ENCODE results near the gene MAPRE2. TPM values are rescaled to one million over a fixed set of nuclear protein-coding genes. Genes with fewer than 3 reads are reported as not detected.

MAPRE2 gene
- total RNA-seq, 1 donor from 2014 or later = 53.8 TPM

- no peak overlapping the region for H3K27ac Mint-ChIP-seq
- ATAC-seq (ENCODE audit: low read depth) = no peak
- CTCF ChIA-PET = no interaction called here
These were observed 69.6 kb downstream of the MAPRE2 start for GRCh38 chr18:35110554-35111485.

GRCh38 chr18:35112696-35113095 lies 71.5 kb downstream of the MAPRE2 start:
- H3K9me3 Mint-ChIP-seq = peaks cover 7% of the 10 kb centered on the region
- DNase-seq = no peak
- no peak for TF ChIP-seq CTCF (IDR thresholded peaks at IDR 0.05)
- ChIA-PET CTCF (no interaction called here), POLR2A (no interaction called here)
- H3K36me3 Mint-ChIP-seq (ENCODE audit: low read depth) = peaks cover 54% of the 10 kb centered on the region
- no peak overlapping the region for H3K4me3 Mint-ChIP-seq
- peaks cover 62% of the 10 kb centered on the region for H3K4me1 Mint-ChIP-seq
- no peak for ATAC-seq (ENCODE audit: low read depth)
- no peak overlapping the region for H3K27ac Mint-ChIP-seq
- H3K27me3 Mint-ChIP-seq = no peaks in the 10 kb centered on the region
- intact Hi-C loops (cut with micrococcal nuclease) = no loop called here

More at GRCh38 chr18:35110554-35111485, 69.6 kb downstream of the MAPRE2 start:
- intact Hi-C loops (cut with micrococcal nuclease) = no loop called here
- DNase-seq = no peak
- POLR2A ChIA-PET = interaction anchor here (0.6 kb wide), 2 partner anchors 39 to 955 kb away, joined by 6 to 12 read pairs; no protein-coding TSS in a partner anchor
- no peaks in the 10 kb centered on the region for H3K27me3 Mint-ChIP-seq
- H3K9me3 Mint-ChIP-seq = peaks cover 7% of the 10 kb centered on the region
- no peak overlapping the region for H3K4me3 Mint-ChIP-seq
- peaks cover 59% of the 10 kb centered on the region for H3K4me1 Mint-ChIP-seq
- peaks cover 60% of the 10 kb centered on the region for H3K36me3 Mint-ChIP-seq (ENCODE audit: low read depth)
- no peak for TF ChIP-seq CTCF (IDR thresholded peaks at IDR 0.05)

GRCh38 chr18:35114305-35114704 lies 73.1 kb downstream of the MAPRE2 start:
- TF ChIP-seq CTCF (IDR thresholded peaks at IDR 0.05) = no peak
- H3K27ac Mint-ChIP-seq = no peak overlapping the region
- intact Hi-C loops (cut with micrococcal nuclease) = no loop called here
- H3K9me3 Mint-ChIP-seq = no peaks in the 10 kb centered on the region
- CTCF ChIA-PET = interaction anchor here (0.7 kb wide), 1 partner anchor 105 kb away, joined by 3 read pairs; no protein-coding TSS in a partner anchor
- POLR2A ChIA-PET = no interaction called here
- H3K4me1 Mint-ChIP-seq = peaks cover 54% of the 10 kb centered on the region
- no peak for DNase-seq
- H3K27me3 Mint-ChIP-seq = no peaks in the 10 kb centered on the region
- H3K36me3 Mint-ChIP-seq (ENCODE audit: low read depth) = peaks cover 45% of the 10 kb centered on the region
- H3K4me3 Mint-ChIP-seq = no peak overlapping the region
- no peak for ATAC-seq (ENCODE audit: low read depth)

GRCh38 chr18:35116784-35117318 lies 75.6 kb downstream of the MAPRE2 start:
- no peak for DNase-seq
- Mint-ChIP-seq H3K27ac (no peak overlapping the region), H3K36me3 (ENCODE audit: low read depth) (peaks cover 30% of the 10 kb centered on the region), H3K4me3 (no peak overlapping the region), H3K9me3 (no peaks in the 10 kb centered on the region), H3K27me3 (no peaks in the 10 kb centered on the region), H3K4me1 (peaks cover 55% of the 10 kb centered on the region)
- intact Hi-C loops (cut with micrococcal nuclease) = no loop called here
- POLR2A ChIA-PET = no interaction called here
- TF ChIP-seq CTCF (IDR thresholded peaks at IDR 0.05) = no peak
- no peak for ATAC-seq (ENCODE audit: low read depth)
- CTCF ChIA-PET = no interaction called here

- ChIA-PET CTCF (no interaction called here), POLR2A (no interaction called here)
- ATAC-seq (ENCODE audit: low read depth) (no peak), DNase-seq (no peak)
- Mint-ChIP-seq H3K9me3 (no peaks in the 10 kb centered on the region), H3K27me3 (no peaks in the 10 kb centered on the region), H3K36me3 (ENCODE audit: low read depth) (peaks cover 25% of the 10 kb centered on the region), H3K27ac (no peak overlapping the region), H3K4me3 (no peak overlapping the region), H3K4me1 (peaks cover 55% of the 10 kb centered on the region)
- TF ChIP-seq CTCF (IDR thresholded peaks at IDR 0.05) = no peak
- intact Hi-C loops (cut with micrococcal nuclease) = no loop called here
These were observed 76.2 kb downstream of the MAPRE2 start for GRCh38 chr18:35117372-35117771.
